ENCODE results near the gene OR10H2.
"Not testable (repeated sequence)": the region's sequence is repeated elsewhere in the genome, so short reads cannot be mapped to it uniquely, and the experiment has no call there.

OR10H2 gene, protein sequence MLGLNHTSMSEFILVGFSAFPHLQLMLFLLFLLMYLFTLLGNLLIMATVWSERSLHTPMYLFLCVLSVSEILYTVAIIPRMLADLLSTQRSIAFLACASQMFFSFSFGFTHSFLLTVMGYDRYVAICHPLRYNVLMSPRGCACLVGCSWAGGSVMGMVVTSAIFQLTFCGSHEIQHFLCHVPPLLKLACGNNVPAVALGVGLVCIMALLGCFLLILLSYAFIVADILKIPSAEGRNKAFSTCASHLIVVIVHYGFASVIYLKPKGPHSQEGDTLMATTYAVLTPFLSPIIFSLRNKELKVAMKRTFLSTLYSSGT
- total RNA-seq: 0 to 0.11 (median 0) reads per million in 17 experiments

DNA sequence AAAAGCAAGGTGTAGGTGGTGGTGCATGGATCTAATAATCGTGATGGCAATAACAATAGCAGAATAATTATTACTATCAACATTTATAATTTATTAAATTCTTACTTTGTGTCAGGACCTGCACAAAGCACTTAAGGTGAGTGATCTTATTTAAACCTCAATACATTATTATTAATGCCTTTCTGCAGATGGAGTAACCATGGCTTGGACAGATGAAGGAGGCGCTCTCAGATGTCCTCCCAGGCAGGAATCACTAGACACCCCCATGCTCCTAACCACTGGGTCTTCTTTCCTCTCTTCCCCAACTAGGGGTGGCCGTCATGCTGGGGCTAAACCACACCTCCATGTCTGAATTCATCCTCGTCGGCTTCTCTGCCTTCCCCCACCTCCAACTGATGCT lies at the start of gene OR10H2:
Gene OR10H2, plus strand, starts transcription at position 301 of the 400 bp plus-strand sequence. Its CDS starts 20 bp downstream, at position 321.
- no peak for DNase-seq

DNA sequence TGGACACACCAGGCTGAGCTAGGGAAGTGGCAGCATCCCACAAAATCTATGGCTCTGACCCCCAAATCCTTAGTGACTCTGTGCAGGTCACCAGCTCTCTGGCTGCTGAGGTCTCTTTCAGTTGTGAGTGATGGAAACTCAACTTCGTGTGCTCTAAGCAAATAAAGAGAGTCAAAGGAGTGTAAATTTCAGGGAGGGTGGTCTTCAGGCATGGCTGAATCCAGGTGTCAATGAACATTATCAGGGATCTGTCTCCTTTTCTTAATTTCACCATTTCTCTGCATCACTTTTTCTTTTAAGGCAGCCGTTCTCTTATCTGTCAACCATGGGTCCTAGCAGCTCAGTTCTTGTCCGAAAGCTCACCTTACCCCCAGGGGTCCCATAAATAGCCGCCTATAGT lies 48.7 kb upstream of the OR10H2 start:
- no peak for DNase-seq

DNA sequence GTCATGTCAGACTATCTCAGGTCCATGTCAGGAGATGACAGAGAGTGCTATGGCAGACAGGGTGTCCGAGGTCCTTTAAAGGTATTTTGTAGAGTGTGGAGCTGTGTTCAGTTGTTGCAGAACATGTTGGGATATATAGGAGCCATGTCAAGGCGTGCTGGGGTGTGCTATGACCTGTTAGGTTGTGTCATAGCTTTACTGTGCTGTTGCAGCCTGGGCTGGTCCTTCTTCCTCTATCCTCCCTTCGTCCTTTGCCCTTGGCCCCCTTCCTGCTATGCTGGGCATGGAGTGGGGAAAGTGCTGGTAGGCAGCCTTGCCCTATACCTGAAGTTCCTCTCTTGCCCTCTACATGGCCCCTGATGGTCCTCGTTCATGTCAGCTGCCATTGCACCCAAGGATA lies 48.0 kb upstream of the OR10H2 start:
- DNase-seq: not testable (repeated sequence)

DNA sequence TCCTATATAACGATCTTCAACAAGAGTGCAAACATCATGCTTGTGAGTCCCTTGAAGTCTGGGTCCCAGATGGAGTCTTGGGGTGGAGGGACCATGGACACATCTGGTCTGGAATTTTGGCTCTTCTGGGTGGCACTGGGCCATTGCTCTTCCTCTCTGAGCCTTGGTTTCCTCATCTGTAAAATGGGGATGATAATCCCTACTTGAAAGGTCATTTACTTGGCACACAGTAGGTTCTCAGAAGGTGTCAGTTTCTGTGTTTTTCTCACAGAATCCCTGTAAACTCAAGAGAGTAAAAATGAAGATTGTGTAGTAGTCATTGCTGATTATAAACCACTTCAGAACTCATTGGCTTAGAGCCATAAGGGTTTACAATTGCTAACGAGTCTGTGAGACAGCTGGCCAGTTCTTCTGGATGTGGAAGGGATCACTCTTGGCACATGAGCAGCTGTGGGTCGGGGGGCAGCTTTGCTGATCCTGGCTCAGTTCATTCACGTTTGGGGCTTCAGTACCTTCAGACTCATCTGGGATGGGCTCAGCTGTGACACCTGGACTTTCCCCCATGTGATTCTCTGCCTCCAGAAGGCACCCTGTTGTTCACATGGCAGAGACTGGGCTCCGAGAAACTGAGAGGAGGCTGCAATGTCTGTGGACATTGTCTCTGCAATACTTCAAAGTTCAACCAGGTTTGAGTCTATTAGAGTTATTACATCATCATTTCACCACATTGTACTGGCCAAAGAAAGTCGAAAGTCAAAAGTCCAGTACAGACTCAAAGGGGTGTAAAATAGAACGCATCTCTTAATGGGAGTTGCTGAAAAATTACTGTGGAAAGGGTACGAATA lies 47.1 kb upstream of the OR10H2 start:
- DNase-seq: no peak

DNA sequence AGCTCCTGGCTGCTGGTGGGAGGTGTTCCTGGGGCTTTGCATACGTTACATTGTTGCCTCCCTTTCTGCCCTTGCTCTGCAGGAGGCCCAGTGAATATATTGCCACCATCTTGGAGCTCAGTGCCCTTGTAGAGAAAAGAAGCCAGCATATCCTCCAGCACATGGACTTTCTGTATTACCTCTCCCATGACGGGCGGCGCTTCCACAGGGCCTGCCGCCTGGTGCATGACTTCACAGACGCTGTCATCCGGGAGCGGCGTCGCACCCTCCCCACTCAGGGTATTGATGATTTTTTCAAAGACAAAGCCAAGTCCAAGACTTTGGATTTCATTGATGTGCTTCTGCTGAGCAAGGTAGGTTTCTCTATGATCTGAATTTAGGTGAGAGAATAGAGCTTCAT lies 44.4 kb upstream of the OR10H2 start:
- DNase-seq: no peak

DNA sequence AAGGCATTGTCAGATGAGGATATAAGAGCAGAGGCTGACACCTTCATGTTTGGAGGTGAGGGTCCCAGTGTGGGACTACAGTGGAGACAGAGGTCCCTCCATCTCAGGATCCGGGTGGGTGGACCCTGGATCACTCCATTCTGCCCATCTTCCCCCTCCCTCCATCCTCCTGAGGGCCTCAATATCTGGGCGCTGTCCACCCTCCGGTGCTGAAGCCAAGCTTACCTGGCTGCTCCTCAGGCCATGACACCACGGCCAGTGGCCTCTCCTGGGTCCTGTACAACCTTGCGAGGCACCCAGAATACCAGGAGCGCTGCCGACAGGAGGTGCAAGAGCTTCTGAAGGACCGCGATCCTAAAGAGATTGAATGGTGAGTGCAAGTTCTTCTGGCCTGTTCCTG lies 43.0 kb upstream of the OR10H2 start:
- DNase-seq: no peak

DNA sequence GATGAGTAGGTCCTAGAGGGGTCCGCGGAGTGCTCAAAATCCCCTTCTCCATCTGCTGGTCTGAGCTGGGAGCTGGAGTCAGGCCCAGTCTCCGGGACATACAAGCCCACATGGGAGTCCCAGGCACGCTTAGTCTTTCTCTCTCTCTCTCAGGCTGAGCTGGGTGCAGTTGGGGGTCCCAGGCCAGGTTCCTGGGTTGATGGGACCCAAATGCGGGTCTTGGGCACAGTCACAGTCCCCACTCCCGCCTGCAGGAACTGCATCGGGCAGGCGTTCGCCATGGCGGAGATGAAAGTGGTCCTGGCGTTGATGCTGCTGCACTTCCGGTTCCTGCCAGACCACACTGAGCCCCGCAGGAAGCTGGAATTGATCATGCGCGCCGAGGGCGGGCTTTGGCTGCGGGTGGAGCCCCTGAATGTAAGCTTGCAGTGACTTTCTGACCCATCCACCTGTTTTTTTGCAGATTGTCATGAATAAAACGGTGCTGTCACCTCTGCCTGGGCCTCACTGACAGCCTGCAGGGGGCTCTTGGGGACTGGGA lies 31.1 kb upstream of the OR10H2 start:
- DNase-seq: no peak

DNA sequence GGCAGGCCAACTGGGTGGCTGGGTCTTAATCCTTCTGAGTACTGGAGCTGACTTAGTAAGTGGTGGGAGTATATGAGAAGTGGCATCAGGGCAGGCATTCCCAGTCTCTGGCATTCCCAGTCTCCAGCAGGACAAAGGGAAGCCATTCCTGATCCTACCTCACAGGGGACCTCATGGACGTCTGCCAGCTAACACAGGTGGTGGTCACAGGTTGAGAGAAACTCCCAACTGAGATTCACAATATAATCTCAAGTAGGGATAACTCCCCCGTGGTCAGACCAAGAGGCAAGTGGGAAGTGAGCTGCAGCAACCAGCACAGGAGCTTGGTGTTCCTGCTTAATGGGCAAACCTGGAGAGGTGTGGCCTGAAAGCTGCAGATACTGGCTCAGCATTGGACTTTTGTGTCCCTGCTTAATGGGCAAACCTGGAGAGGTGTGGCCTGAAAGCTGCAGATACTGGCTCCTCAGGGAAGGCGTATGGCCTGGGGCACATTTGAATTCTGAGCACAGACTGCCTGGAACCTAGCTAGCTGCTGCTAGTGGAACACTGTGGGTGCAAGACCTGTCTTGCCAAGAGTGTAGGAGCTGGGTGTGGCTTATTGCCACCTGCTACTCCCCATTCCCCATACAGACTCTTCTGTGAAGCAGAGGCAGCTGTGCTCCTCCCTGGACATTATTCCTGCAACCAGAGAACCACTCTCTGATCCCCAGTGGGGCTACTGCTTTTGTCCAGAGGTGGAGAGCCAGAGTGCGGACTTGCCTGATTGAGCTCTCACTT lies 25.9 kb upstream of the OR10H2 start:
- DNase-seq: no peak

DNA sequence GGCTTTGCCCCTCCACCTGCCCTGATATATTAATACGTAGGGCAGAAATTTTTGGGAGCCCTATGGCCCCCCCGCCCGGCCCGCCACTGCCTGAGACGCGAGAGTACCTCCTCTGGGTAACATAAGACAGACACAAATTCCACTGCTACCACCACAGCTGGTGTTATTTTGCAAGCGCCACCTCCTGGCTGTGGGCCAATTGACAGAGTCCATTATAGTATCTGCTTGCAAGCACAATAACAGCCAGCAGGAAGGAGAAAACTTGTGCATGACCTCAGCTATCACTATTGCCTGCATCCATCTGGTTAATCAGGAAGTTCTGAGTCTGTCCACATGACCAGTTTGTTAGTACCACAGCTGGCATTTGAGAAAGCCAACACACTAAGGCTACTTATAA lies 25.3 kb upstream of the OR10H2 start:
- peak; percentile 89 to 91 (median 91) for DNase-seq

DNA sequence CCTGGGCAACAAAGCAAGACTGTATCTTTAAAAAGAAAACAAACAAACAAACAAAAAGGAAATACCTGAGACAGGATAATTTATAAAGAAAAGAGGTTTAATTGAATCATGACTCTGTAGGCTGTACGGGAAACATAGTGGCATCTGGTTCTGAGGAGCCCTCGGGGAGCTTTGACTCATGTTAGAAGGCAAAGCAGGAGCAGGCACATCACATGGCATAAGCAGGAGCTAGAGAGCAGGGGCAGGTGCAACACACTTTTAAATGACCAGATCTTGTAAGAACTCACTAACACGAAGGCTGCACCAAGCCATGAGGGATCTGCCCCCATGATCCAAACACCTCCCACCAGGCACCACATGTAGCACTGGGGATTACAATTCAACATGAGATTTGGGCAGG lies 13.2 kb upstream of the OR10H2 start:
- DNase-seq: no peak

DNA sequence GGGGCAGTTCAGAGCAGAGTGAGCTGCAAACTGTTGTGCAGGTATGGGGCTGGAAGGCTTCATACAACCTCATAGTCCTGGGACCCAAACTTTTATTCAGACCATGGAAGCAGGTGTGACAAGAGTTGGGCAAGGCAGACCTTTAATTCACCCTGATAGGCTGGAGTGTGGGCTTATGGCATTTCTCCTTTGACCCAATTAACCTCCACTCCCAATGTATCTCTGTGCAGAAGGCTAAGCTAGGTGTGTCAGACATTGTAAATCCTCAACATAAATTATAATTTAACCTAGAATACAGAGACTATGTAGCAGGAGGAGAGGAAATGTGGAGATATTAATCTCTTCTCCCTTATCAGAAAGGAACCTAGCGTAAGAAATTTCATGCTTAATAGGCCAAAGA lies 12.2 kb upstream of the OR10H2 start:
- no peak for DNase-seq

DNA sequence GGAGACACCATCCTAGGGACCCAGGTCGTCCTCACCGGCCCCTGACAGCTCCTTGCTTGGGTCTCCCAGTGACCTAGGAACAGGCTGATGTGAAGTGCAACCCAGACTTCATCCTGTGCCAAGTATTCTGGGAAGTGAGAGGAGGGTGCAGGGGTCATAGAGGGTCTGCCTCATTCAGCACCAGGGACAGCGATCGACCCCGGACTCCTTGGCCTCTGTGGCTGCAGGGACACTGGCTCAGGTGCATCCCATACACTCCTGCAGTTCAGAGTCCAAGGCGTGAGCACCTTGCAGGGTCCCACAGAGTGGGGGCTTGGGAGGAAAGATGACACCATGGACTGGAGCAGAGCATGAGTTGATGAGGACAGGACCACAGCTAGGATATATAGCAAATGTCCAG lies 10.0 kb upstream of the OR10H2 start:
- no peak for DNase-seq

DNA sequence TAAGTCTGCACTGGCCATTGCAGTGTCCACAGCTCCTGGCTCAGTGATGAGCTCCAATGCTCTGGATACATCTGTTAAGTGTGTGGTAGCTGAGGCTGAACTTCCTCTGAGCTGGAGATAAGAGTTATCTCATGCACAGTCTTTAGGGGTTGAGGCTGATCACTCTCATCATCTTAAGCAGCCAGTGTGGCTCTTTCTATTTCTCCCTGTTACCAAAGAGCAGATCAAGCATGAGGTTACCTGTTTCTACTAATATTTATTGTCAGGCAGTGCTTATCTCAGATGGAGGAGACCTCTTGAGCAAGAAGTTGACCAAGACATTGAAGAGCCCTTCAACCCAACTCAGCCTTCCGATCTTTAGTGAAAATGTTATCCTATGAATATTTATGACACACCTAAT lies 6.6 kb upstream of the OR10H2 start:
- no peak for DNase-seq

DNA sequence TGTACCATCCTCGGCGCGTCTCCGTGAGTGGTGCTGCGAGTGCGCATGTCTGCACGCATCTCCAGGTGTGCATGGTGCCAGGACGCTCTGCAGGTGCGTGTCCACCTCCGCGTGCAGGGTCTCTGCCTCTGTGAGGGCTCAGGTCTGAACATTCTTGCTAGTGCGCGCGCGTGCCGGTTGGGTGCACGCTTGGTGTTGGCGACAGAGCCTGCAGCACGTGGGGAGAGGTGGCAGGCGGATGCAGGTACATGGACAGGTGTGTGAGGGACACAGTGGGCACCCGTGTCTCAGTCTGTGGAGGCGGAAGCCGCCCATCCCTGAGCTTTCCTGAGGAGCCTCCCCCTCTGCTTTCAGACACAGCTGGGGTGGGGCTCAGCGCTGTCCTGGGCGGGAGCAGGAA lies 4.9 kb upstream of the OR10H2 start:
- DNase-seq: no peak

DNA sequence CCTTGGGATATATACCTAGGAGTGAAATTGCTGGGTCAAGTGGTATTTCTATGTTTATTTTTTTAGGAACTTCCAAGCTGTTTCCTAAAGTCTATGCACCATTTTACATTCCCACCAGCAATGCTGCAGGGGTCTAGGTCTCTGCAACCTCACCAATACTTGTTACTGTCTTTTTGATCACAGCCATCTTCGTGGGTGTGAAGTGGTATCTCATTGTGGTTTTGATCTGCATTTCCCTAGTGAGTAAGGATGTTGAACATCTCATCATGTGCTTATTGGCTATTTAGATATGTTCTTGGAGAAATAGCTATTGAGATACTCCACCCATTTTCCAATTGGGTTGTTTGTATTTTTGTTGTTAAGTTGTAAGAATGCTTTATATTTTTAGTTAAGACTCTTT lies 2.7 kb downstream of the OR10H2 start:
- no peak for DNase-seq

DNA sequence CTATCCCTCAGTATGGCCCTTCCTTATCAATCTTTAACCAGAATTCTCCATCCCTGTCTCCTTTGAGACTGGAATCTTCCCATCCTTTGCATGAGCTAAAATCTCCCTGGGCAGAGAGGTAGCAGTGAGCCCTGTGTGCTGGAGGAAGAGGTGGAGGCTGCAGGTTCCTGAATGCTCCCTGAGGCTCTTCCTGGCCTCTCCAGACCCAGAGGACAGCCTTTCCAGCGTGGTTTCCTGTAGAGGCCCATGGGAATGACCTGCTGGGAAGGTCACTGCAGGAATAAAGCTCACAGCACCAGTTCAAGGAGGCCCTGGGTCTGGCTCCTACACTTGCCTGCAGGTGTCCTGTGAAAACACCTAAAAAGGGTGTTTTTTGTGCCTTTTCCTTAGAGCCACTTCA lies 4.6 kb downstream of the OR10H2 start:
- no peak for DNase-seq

DNA sequence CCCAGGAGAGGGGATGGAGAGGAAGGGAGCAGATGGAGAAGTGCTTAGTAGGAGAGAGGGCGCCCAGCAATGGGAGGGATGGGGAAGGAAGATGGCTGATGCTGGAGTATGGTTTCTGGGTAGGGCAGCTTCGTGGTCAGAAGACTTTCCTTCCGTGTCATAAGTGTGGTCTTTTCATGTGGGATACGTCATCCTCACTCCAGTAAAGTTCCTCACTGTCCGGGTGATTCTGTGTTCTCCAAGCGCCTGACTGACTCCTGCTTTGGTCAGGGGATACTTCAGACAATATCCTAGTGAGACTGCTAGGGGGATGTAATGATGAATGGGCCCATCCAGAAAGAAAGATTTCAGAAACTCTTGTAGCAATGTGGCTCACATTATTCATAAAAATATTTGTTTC lies 6.1 kb downstream of the OR10H2 start:
- no peak for DNase-seq

DNA sequence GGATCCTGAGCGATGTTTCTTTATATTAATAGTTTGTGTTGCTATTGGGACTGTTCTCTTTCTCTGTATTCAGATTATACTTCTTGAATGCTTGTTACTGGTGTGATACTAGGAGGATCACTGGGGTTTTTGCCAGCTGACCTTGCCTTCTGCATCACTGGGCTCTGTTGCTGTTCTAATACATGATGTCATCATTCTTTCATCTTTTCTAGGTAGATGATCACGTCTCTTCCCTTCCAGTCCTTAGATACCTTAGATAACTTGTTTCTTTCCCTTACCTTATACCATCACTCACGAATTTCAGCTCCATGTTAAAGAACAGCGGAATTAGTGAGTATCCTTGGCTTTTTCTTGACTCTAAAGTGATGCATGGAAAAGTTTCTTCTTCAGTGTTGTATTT lies 9.9 kb downstream of the OR10H2 start, which contains the start of gene OR10H3:
Gene OR10H3, plus strand, starts transcription at position 264 of the 400 bp plus-strand sequence. CDS start 3,408 bp downstream, outside the sequence.
- no peak for DNase-seq

DNA sequence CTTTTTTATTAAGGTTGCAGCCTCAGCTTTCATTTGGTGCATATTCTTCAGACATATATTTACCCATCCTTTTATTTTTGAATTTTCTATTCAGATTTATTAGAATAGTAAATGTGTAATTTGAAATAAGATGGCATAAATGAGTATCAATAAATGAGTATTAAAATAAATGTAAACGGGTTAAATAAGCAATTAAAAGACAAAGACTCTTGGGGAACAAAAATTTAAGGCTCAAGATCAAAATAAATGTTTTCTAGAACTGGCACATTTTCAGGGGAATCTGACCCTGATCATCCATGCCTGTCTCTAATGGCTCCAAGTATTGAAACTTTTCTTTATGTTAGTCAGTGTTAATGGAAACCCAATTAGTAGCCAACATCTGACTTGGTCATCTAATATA lies 13.0 kb downstream of the OR10H2 start:
- no peak for DNase-seq

DNA sequence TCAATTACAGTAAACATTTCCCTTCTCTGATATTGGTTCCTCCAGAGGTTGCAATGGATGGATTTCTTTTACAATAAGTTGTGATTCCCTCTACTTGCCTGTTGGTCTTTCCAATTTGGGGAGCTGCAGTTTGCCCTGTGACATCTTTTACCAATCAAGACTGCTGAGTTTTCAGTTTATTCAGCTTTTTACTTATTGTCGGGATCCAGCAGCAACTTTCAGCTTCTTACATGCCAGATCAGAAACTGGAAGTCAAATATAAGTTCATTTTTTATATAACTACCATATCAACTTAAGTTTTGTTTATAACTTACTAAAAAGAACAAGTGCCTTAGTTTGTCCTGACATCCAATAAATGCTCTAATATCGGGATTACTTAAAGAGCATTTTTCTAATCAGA lies 20.4 kb downstream of the OR10H2 start:
- DNase-seq: no peak

DNA sequence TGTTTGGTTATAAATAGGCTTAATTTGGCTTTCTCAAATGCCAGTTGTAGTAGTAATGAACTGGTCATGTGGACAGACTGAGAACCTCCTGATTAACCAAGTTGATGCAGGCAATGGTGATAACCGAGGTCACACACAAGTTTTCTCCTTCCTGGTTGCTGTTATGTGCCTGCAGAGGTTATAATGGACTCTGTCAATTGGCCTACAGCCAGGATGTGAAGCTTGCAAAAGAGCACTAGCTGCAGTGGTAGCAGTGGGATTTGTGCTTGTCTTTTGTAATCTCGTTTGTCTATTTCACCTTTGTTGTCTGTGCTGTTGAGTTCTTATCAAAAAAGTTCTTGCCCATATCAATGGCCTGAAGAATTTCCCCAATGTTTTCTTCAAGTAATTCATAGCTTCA lies 30.6 kb downstream of the OR10H2 start:
- DNase-seq: no peak

DNA sequence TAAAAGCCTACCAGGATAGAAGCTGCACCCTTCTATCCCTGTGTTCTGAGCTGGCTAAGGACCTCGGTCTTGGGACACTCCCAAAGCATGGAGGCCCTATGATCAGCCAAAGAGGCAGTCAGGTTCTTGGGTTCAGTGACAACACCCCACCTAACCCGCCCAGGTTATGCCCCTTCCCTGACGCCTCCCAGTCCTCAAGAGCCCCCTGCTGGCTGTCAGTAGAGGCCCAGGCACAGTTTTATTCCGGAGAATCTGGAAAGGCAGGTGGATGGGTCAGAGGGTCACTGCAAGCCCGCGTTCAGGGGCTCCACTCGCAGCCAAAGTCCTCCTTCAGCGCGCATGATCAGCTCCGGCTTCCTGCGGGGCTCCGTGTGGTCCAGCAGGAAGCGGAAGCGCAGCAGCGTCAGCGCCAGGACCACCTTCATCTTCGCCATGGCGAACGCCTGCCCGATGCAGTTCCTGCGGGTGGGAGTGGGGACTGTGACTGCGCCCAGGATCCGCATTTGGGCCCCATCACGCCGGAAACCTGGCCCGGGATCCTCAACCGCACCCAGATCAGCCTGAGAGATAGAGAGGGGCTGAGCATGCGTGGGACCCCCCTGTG lies 32.2 kb downstream of the OR10H2 start:
- peak in 3 of 4 experiments; percentile 9 to 39 (median 30) for DNase-seq

Measured in suppressor macrophage (primary cell).